Measurements from ENCODE around the gene LIF.
A peak's percentile ranks its signal among the peaks of the same experiment; 100 is the strongest.
"Not testable (repeated sequence)": the region's sequence is repeated elsewhere in the genome, so short reads cannot be mapped to it uniquely, and the experiment has no call there.

Gene LIF

GRCh38 chr22:30205281-30206115 is 41.1 kb downstream of the LIF start:
- DNase-seq: peak; percentile 89

GRCh38 chr22:30204742-30205111 is 41.8 kb downstream of the LIF start:
- DNase-seq: peak; percentile 60

GRCh38 chr22:30204015-30204741 is 42.4 kb downstream of the LIF start:
- DNase-seq: no peak

GRCh38 chr22:30202531-30203006 is 44.0 kb downstream of the LIF start:
- no peak for DNase-seq

GRCh38 chr22:30201945-30202344 is 44.6 kb downstream of the LIF start:
- DNase-seq: peak; percentile 75

- not testable (repeated sequence) for DNase-seq
Observed at GRCh38 chr22:30200905-30201304, 45.7 kb downstream of the LIF start.

- no peak for DNase-seq
Observed at GRCh38 chr22:30198921-30199320, 47.6 kb downstream of the LIF start.

GRCh38 chr22:30198152-30198825 is 48.3 kb downstream of the LIF start:
- no peak for DNase-seq

GRCh38 chr22:30197389-30197788 is 49.2 kb downstream of the LIF start:
- DNase-seq: no peak

GRCh38 chr22:30196880-30197336 is 49.7 kb downstream of the LIF start:
- no peak for DNase-seq

GRCh38 chr22:30196141-30196879 is 50.2 kb downstream of the LIF start:
- peak; percentile 100 for DNase-seq

- DNase-seq: no peak
Observed at GRCh38 chr22:30195245-30196140, 51.1 kb downstream of the LIF start.

- DNase-seq: no peak
Observed at GRCh38 chr22:30193031-30193775, 53.4 kb downstream of the LIF start.

GRCh38 chr22:30192427-30192826 is 54.1 kb downstream of the LIF start:
- no peak for DNase-seq

- DNase-seq: peak; percentile 71
Observed at GRCh38 chr22:30191040-30191701, 55.4 kb downstream of the LIF start.

- no peak for DNase-seq
Observed at GRCh38 chr22:30190574-30190973, 56.0 kb downstream of the LIF start.
